K562 (cell line): ENCODE results near the gene SLC25A51.

ENCODE experiments used
- CTCF ChIP-seq, 3 experiments: IDR thresholded peaks in 2 of 3; conservative IDR thresholded peaks in 1 of 3; 2 replicates each; pipeline ENCODE4 v1.5.1; 2011 to 2012; ENCODE audit warnings: low read length in 3 of 3, mild to moderate bottlenecking in 3 of 3, control low read depth in 2 of 3, improper control_type of control experiment in 1 of 3, inconsistent platforms in 1 of 3, low read depth in 1 of 3, mixed read lengths in 1 of 3, moderate library complexity in 1 of 3; ENCODE audit not compliant: insufficient read depth in 2 of 3
- EZH2 ChIP-seq: IDR thresholded peaks from 2 replicates; pipeline ENCODE4 v1.6.1; 2012; ENCODE audit warnings: low read depth, mild to moderate bottlenecking, inconsistent platforms, low read length, borderline replicate concordance
- KDM4B ChIP-seq, 2 experiments: fragments of 450-650 bp in 1 of 2; sonication (generic) in 1 of 2; IDR thresholded peaks; 2 replicates each; pipeline ENCODE4 v1.6.1; 2016 to 2017; ENCODE audit warnings: borderline replicate concordance in 2 of 2, antibody characterized with exemption in 1 of 2, low read depth in 1 of 2, mild to moderate bottlenecking in 1 of 2

- TF ChIP-seq EZH2, result no peak
- no peak for TF ChIP-seq KDM4B (IDR thresholded peaks at IDR 0.05; ENCODE audit: borderline replicate concordance in 2 of 2, low read depth in 1 of 2)
- no peak for TF ChIP-seq CTCF (IDR thresholded peaks at IDR 0.05 in 2 of 3, conservative IDR thresholded peaks at IDR 0.05 in 1 of 3; ENCODE audit: insufficient read depth in 2 of 3, low read depth in 1 of 3, low read length in 3 of 3)
Observed at GRCh38 chr9:37936376-37936775, 32.4 kb upstream of the SLC25A51 start.
